NCI-H2196 treated with DMSO at 0.1 percent for 48 hours (cell line): Measurements from ENCODE around the gene MBNL2.

ENCODE experiments used
- DNase-seq: peaks from one replicate; lab custom pipeline; 2025; ENCODE audit not compliant: unreplicated experiment; lab: John Stamatoyannopoulos, UW

Gene MBNL2

DNA sequence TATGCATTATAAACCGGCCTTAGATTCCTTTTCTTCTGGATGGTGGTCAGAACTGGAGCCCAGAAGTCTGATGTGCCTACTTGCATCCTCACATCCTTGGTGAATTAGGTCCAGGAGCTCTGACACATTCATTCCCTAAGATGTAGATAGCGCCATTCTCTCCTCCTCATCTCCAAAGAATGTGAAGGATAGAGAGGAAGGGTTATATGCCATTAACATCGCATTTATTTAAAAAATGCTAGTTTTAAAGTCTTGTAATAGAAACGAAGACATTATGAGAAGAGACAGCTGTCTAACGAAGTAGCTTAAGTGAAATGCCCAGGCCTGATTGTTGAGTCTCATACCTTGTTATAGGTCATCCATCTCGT, 9.7 kb downstream of the MBNL2 start:
- no peak for DNase-seq

DNA sequence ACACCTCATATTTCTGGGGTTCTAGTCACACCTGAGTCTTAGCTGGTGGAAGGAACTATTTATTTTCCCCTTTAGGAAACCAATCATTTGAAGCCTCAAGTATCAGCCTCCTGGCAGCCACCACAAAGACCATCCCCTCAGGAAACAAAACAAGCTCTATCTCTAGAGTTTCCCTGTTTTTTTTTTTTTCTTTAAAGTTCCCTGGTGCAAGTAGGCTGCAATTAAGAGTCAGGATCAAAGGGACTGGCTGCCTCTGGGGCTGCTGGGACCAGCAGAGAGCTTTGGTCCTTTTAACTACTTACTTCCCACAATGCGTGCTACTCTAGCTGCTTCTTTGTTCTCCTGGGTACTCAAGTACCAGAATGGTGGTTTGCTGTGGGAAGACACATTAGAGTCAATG, 11.4 kb downstream of the MBNL2 start:
- DNase-seq = no peak

DNA sequence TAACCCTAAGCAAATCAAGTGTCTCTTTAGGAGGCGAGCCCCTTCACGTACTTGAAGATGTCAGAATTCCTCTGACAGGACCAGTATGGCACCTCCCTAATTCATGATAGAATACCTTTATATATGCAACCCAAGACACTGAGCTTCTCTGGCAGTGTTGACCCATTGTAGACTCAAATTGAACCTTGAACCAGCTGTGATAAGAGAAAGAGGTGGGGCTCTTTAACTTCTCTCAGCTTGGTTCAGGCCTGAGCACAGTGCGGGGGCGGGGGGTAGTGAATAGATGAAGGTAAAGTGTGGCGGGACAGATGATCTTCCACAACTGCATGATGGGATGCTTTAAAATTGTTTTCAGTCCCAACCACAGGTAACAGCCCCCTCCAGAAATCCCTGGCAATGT, 12.1 kb downstream of the MBNL2 start:
- DNase-seq = no peak

DNA sequence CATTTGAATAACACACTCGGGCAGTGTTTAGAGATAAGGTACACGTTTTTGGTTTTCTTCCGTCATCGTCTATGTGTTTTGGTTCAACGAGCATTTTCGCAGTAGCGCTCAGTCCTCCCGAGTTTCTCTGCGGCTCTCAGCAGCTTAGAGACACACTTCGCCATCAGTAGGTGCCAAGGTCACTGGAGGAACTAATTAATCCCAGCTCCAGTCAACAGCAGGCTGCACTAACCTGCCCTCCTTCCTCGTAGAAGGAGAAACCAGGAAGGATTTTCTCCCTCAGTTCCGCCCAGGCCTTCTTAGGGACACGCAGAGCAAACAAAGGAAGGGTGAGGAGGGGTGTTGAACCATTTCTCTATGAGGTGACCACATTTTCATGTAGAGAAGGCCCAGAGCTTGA, 12.6 kb downstream of the MBNL2 start:
- DNase-seq = no peak

DNA sequence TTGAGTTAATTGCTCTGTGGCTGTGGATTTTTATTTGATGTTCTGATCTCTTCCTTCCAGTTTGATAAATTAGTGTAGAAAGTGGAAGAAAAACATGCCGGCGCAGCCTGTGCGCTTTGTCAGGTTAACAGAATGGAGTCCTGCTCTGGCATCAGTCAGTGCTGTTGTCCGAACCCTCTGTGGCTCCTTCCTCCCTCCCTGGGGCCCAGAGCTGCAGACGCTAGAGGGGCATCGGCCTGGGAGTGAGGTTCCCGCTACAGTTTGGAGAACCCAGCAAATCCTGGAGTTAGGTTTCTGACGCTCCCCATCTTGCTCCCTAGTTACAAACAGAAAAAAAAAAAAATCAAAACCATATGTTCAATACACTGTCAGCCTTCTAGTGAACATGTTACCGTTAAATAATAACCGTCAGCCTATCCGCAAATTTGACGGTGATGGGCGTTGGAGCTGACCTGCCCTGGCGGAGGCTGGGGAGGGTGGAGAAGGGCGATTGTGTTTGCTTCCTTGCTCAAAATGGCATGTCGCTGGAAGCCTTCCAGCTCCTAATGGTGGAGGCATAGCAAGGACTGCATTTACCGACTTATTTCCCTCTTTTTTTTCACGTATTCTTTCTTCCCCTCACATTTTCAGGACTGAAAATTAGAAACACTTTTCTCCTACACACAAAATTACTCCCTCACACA, 13.6 kb downstream of the MBNL2 start:
- DNase-seq = no peak

DNA sequence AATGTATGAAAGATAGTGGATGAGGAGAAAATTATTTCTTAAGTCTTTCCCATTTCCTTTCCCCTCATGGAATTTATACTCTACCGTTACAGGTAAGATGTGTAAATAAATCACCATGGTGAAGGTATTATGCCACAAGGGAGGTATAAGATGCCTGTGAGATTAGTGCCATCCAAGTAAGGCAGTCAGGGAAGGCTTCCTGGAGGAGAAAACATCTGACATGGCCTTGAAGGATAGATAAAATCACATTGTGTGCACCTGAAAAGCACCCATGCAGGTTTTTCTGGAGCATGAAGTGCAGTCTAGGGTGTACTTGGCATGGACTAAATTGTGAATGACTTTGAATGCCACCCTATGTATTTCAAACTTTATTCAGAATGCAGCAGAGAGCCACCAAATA, 15.3 kb downstream of the MBNL2 start:
- no peak for DNase-seq

DNA sequence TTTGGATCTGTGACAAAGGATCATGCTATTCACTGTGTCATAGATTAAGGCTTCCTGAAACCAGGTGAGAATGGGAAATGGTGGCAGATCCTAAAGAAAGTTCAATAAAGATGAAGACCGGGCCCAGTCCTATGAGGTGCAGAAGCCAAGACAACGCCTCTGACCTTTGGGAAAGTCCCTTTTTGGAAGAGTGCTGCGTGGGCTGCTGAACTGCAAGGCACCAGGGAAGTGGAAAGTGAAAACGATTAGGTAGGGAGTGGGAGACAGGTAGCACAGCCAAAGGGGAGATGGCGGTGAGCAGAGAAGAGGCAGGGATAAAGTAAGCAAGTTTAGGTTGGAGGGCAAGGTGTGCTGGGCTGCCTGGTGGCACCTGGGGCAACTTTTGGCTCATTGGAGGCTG, 16.3 kb downstream of the MBNL2 start:
- no peak for DNase-seq

DNA sequence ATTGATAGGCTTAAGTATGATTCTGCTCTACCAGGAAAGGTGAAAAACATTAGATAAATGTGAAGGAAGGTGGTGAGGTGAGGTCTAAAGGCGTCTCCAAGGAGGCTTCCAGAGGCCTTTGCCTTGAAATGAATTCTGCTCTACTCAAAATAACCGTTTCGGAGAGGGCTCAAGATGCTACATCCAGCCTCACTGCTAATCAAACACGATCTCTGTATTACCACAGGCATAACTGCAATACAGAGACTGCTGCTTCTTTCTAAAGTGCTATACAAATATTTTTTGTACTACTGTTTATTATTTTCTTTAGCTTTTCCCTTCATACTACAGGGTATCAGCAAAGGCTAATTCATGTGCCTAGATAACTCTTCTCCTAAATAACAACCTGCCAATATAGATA, 16.8 kb downstream of the MBNL2 start:
- no peak for DNase-seq

DNA sequence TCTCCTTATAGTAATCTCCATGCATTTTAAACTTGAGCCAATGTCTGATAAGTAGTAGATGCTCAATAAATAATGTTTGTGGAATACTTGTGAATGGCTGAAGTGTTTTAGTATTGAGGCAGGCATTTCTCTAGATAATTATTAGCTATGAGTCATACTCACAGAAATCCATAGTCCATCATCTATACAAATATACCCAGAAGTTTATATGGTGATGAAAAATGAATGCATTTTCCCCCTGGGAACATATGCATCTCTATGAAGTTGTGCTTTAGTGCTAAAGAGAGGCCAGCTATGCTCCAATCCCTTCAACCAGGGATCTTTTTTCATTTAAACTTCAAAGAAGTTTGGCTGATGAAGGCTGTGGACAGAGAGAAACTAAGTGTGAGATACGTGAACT, 17.2 kb downstream of the MBNL2 start:
- no peak for DNase-seq

DNA sequence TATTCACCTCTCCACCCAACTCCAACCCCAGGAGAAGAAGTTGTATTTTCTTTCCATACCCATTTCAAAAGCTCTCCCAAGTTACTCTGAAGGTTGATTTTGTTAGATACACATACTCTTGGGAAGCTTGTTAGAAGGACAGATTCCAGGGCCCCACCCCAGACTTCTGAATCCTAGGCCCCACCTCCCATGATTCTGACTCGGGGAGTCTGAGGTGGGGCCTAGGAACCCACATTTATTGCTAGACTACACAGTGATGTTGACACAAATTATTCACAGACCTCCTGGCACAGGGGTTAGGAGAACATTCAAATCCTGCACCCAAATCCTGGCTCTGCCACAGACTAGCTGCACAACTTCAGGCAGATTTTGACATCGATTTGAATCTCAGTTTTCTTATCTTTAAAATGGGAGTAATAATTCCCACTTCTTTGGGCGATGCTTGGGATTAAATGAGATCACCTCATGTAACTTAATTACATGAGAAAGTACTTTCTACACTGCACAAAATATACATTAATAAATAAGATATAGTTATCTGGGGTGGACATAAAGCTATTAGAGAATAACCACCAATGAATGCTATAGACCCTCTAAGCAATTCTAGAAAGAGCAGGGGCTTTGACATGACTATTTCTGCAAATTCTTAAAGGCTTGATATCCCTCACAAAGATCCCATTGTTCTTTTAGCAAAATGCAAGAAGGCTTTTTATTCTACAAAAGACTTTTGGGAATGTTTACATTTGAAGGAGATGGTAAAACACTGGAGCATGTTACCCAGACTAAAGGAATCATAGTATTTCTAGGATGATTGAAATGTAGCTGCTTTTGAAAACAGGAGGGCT, 18.0 kb downstream of the MBNL2 start:
- DNase-seq = no peak

DNA sequence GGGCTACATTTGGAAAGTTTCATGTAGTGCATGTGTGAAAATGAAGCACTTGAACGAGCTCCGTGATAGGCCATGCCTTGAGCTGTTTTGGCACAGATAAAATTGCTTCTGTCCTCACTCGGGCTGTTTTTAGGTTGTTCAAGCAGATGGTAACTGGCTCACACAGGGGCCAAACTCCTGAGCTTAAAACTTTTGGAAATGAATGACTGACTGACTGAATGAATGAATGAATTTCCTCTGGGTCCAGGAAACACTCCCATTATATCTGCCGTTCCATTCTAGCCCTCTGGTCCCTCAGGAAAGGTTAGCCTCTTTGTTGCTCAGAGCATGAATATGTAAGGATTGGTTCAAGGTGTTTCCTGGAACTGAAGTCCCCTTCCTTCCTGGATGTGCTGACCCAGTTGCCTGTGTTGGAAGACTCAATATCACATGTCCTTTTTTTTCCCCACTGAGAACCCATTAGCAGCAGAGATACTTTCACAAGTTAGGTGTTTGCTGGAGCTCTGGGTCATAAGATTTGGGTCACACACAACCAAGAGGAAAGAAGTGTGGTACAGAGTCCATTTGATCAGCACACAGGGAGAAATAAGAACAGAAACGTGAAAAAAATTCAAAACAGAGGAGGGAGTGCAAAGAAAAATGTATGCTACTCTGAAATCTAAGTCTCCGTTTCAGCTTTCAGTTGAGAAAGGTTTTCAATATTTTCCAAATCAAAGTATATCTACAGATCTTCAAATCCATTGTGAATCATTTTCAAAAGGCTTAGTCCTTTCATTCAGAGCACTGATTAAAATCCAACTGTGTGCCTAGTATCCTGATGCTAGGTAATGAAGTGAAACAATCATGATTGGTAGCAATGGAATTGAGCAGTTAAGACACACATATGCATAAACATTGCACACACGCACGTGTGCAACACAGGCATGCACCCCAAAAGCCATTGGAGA, 18.9 kb downstream of the MBNL2 start:
- DNase-seq = no peak

DNA sequence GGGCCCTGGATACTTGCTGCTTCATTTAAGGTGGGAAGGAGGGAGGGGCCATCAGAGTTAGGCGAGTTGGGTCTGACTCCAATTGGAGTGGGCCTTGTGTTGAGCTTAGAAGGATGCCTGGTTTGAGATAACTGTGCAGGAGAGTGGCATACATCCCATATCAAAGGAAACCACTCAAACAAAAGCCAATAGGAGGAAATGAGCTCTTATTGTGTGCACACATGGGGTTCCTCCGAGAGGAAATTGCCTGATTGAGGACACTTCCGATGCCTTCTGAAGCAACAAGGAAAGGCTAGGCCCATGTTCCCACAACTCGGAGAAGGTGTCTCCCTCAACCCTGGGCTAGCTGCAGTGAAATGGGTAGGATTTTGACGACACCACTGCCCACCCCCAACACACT, 19.6 kb downstream of the MBNL2 start:
- no peak for DNase-seq

DNA sequence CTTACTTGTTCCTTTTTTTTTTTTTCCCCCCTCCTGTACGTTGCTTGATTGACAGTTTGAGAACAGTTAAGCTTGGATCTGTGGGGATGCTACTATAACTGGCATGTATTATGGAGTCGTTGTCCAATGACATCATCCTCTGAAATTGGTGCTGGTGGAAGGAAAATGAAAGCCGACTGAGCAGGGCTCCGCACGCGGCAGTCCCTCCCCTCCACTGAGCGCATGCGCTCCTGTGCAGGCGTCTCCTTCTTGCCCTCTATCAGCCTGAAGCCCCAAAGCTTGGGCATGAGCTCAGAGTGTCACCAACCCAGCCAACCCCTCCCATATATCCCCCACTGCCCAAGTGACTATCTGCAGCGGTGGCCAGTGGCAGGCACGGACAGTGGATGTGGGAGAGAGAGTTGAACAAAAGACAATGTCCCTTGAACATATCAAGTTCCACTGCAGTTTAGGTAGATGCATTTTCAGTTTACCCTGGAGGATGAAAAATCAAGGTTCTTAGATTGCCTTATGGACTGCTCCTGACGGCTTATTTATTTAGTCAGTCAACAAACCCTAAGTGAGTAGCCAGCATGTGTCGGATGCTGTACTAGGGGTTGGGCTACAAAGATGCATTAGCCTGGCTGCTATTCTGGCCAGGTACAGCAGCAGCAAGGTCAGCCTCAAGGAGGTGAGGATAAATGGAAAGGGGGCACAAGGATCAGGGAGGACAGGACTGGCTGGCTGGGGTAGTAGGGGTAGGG, 20.8 kb downstream of the MBNL2 start:
- DNase-seq = no peak

DNA sequence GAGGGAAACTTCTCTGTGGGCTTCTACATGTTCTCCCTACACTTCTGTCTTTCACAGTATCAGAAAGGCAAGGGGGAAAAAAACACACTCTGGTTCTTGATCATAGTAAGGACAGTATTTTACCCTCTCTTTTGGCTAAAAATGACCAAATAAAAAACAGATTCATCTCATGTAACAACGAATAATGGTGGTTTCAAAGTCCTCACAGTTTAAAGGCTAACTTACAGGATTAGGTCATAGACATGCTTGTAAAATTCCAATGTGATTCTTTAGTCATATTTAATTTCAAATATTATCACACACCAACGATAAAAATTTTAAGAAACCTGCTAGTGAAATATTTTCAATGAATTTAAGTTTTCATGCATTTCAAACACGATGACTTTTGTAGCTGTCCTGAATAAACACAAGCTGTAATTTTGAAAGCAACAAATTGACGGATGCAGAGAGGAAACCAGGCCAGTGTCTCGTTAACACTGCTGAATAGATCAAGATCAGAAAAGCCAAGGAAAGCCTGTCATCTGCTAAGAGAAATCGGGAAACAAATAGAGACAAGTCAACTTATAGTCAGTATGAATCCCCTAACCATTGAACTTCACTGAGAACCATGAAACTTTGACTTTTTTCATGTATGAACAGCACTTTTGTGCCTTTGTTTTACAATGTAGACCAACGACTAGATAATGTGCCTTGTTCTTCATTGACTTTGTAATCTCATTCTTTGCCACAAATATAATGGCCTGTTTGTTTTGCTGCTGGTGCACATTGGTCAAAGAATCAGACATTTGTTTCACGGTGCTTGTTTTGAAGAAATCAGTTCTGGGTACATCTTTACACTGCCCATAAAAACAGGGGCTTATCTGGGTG, 22.0 kb downstream of the MBNL2 start:
- DNase-seq = no peak

DNA sequence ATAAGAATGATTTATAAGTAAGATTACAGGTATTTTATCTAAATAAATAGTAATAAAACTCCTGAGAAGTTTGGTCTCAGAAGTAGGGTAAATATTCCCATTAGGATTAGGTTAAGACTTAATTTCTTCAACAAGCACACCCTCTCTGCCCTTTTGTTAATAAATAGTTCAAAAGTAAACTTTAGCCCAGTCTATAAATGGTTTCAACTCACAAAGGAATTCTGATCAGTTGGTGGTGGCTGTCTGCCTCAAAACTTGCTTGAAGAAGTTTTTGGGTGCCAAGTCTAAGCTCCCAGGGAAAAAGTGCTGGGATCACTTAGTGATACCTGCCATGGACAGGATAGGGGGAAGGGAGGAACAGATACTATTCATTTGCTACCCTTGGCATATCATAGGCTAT, 22.9 kb downstream of the MBNL2 start:
- no peak for DNase-seq

DNA sequence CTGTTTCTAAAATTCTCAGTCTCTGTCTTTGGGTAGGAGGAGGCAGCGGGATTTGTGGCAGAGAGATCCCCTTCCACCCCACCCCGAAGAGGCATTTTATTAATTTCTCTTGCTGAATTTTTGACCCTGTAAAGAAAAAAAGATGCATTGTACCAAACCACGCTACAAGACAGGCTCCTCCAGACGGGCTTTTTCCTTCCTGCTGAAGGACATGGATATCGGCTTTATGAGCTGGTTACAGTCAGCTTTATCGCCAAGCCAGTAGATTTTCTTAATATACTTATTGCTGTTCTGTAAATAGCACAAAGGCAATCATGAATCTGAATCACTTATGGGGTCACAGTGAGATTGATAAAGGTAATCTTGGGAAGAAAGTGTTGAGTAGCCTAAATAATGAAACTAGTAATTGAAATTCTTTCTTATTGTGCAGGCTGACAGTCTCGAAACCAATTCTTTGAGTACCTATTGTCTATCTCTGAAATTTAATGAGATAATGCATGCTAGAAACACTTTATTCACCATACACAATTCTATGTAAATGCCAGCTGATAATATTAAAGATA, 24.5 kb downstream of the MBNL2 start:
- no peak for DNase-seq

DNA sequence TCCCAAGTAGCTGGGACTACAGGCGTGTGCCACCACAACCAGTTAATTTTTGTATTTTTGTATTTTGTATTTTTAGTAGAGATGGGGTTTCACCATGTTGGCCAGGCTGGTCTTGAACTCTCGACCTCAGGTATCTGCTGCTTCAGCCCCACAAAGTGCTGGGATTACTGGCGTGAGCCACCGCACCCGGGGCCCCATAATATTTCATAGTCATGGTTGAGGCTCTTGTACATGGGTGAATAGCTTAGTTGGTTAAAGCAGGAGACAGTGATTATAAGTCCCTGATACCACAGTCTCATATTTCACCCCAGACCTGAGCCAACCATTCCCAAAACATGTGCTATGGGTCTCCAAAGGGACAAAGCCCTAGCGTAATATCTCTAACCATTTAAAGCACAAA, 26.1 kb downstream of the MBNL2 start:
- DNase-seq = no peak

DNA sequence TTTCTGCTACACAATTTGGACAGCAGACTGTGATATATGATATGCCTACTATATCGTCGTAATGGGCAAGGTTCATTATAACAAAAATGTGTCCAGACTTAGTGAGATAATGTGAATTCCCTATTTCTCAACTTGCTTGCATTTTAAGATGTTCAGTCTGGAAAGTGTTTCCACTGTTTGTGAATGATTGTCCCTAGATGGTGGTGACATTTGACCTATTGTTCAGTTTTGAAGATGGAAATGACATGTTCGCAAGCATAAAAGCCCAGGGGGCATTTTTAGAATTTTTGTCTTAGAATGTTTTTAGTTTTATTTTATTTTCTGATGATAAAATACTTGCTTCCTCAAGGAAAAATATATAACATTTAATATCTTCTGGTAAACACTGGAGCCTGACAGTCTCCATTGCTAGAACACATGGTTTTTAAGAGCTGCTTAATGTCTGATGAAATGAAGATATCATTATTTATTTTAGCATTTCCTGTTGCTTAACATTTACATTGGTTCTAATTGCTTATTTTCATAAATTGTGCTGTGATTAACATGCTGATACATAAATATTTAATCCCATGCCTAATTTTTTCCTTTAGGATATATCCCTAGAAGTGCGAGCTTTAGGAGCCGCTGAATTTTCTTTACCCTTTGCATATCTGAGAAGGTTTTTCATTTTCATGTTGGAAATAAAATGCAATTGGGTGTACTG, 27.1 kb downstream of the MBNL2 start:
- no peak for DNase-seq
